Measurements from ENCODE around the gene PPP1R15A. TPM values are rescaled to one million over a fixed set of nuclear protein-coding genes. Genes with fewer than 3 reads are reported as not detected.

Gene PPP1R15A
- total and polyA plus RNA-seq, 2 donors (not counting 3 experiments of a cell fraction or from before 2014, with no cell fraction given) = 42.3 to 67.4 TPM

- H3K9me3 ChIP-seq (replicated peaks; ENCODE audit: control insufficient read depth, insufficient read depth, low read length) = no peaks in the 10 kb centered on the region
- H3K9me1 ChIP-seq (replicated peaks; ENCODE audit: control insufficient read depth, extremely low read depth, insufficient read depth, low read length) = no peaks in the 10 kb centered on the region
- H3K9ac ChIP-seq (replicated peaks; ENCODE audit: extremely low read depth, insufficient read depth, low read length) = no peak overlapping the region
- H3K36me3 ChIP-seq (ENCODE audit: control insufficient read depth in 2 of 2, extremely low read depth in 1 of 2, insufficient read depth in 2 of 2, low read length in 2 of 2) = peaks cover 7 to 35% of the 10 kb centered on the region in 2 experiments
- H3K27ac ChIP-seq (ENCODE audit: insufficient read depth, low read depth, low read length) = no peak overlapping the region
- ChIA-PET POLR2A (no interaction called here), CTCF (no interaction called here)
- no peaks in the 10 kb centered on the region for H3K27me3 ChIP-seq (ENCODE audit: control insufficient read depth in 2 of 2, insufficient read depth in 2 of 2, low read length in 2 of 2)
- H2AFZ ChIP-seq (ENCODE audit: low read depth, low read length) = no peak overlapping the region
- dilution Hi-C loops (cut with MboI; ENCODE audit: extremely low pct_ligation_motif_present, low sequenced_read_pairs) (no loop called here), intact Hi-C loops (cut with micrococcal nuclease) (no loop called here)
- H3K4me1 ChIP-seq (ENCODE audit: control insufficient read depth, extremely low read depth, insufficient read depth, low read length) = no peaks in the 10 kb centered on the region
- H3K4me2 ChIP-seq (ENCODE audit: insufficient read depth, low read length) = no peak overlapping the region
- TF ChIP-seq POLR2A (IDR thresholded peaks at IDR 0.05; ENCODE audit: low read depth, low read length) (no peak), MAX (IDR thresholded peaks at IDR 0.05; ENCODE audit: insufficient read depth, insufficient read length) (no peak), EZH2 (IDR thresholded peaks at IDR 0.05; ENCODE audit: borderline replicate concordance, low read depth, low read length, severe bottlenecking) (no peak), CTCF (IDR thresholded peaks at IDR 0.05; ENCODE audit: extremely low read depth in 1 of 2, insufficient read depth in 1 of 2, low read depth in 1 of 2, low read length in 2 of 2) (no peak), FOS (IDR thresholded peaks at IDR 0.05; ENCODE audit: borderline replicate concordance, insufficient read depth, low read length) (no peak), JUN (IDR thresholded peaks at IDR 0.05; ENCODE audit: borderline replicate concordance, insufficient read depth, insufficient read length, low read depth) (no peak), MYC (IDR thresholded peaks at IDR 0.05; ENCODE audit: low read depth, low read length) (no peak), POLR2AphosphoS5 (IDR thresholded peaks at IDR 0.05; ENCODE audit: insufficient read depth, low read depth, low read length) (no peak), GATA2 (IDR thresholded peaks at IDR 0.05; ENCODE audit: insufficient read depth, insufficient read length, low read depth, low read length) (no peak)
- DNase-seq (ENCODE audit: low read depth, low spot score) (no peak), FAIRE-seq (no peak)
- H3K4me3 ChIP-seq (replicated peaks in 1 of 3; ENCODE audit: insufficient read depth in 1 of 3, low read depth in 1 of 3, low read length in 3 of 3) = no peak overlapping the region
- no TSS peak for BruUV-seq (replicated peaks)
- no peaks in the 10 kb centered on the region for H3K79me2 ChIP-seq (ENCODE audit: control insufficient read depth, insufficient read depth, low read length)
- H4K20me1 ChIP-seq (replicated peaks; ENCODE audit: control insufficient read depth, extremely low read depth, insufficient read depth, low read length) = no peaks in the 10 kb centered on the region
These were observed 42.0 kb downstream of the PPP1R15A start for GRCh38 chr19:48914181-48914580.

Measured in endothelial cell of umbilical vein (primary cell).